HCT116 (cell line): ENCODE measurements around the gene U2AF1L4. TPM values are rescaled to one million over a fixed set of nuclear protein-coding genes. Genes with fewer than 3 reads are reported as not detected.

Experiments
- ATAC-seq: fragments of 200-7000 bp; cut with Tn5 transposase; 2 replicates; pipeline ENCODE4 v1.9.1; 2020; ENCODE audit warnings: mild to moderate bottlenecking, moderate library complexity
- BruUV-seq: library from RNA; stranded (reverse); fragments of 400-500 nt; replicated peaks from 2 replicates; lab custom pipeline; 2021; lab: Mats Ljungman, UMichigan
- CTCF ChIA-PET: fragments of 300-600 bp; sonication (Branson Sonifier 250); formaldehyde crosslinking; loops from one replicate; lab custom pipeline; 2021; ENCODE audit warnings: antibody characterized with exemption; lab: Charles Lee
- POLR2A ChIA-PET: fragments of 300-600, 350-600 bp; sonication (Branson Sonifier 250); formaldehyde crosslinking; loops from one replicate; lab custom pipeline; 2021; ENCODE audit warnings: antibody characterized with exemption; lab: Charles Lee
- RAD21 ChIA-PET, 2 experiments: fragments of 300-600 bp; sonication (Branson Sonifier 250); formaldehyde crosslinking; loops; one replicate each; lab custom pipeline; 2023; ENCODE audit warnings: low total read pairs in 2 of 2; ENCODE audit not compliant: uncharacterized antibody in 2 of 2, unreplicated experiment in 2 of 2, low non-redundant PET in 1 of 2; lab: Charles Lee
- DNase-seq: peaks from one replicate; pipeline ENCODE4 v3.0.0-alpha.2; 2010; ENCODE audit warnings: low read depth, low spot score
- H2AFZ ChIP-seq: fragments of 200-600 bp; shearing (Covaris generic), sonication (generic); 2 replicates; pipeline ENCODE4 v1.6.1; 2017; ENCODE audit warnings: low read depth, mixed run types, mixed read lengths, antibody characterized with exemption, low read length; ENCODE audit not compliant: poor library complexity, severe bottlenecking
- H3K27ac ChIP-seq: 2 replicates; pipeline ENCODE4 v1.5.1; 2012; ENCODE audit warnings: low read depth, low read length
- H3K27me3 ChIP-seq: fragments of 200-600 bp; sonication (generic); 2 replicates; pipeline ENCODE4 v1.6.1; 2016; ENCODE audit warnings: mixed run types, low read length, mixed read lengths; ENCODE audit not compliant: insufficient read depth
- H3K36me3 ChIP-seq, 2 experiments: fragments of 200-500 bp in 1 of 2; fragments of 200-600 bp in 1 of 2; sonication (Bioruptor generic) in 1 of 2; sonication (generic) in 1 of 2; 2 replicates each; pipeline versions ENCODE4 v1.5.1 to v1.6.1; 2014 to 2016; ENCODE audit warnings: low read length in 2 of 2, inconsistent platforms in 1 of 2, mixed read lengths in 1 of 2, mixed run types in 1 of 2; ENCODE audit not compliant: insufficient read depth in 2 of 2, control insufficient read depth in 1 of 2
- H3K4me1 ChIP-seq, 2 experiments: fragments of 200-600 bp in 1 of 2; sonication (generic) in 1 of 2; 2 replicates each; pipeline versions ENCODE4 v1.5.1 to v1.6.1; 2012 to 2017; ENCODE audit warnings: low read length in 2 of 2, inconsistent platforms in 1 of 2, mild to moderate bottlenecking in 1 of 2, mixed read lengths in 1 of 2, mixed run types in 1 of 2, moderate library complexity in 1 of 2; ENCODE audit not compliant: insufficient read depth in 2 of 2, control insufficient read depth in 1 of 2
- H3K4me2 ChIP-seq: fragments of 200-600 bp; sonication (generic); 2 replicates; pipeline ENCODE4 v1.6.1; 2017; ENCODE audit warnings: mixed run types, low read length, mixed read lengths
- H3K4me3 ChIP-seq, 2 experiments: fragments of 200-600 bp in 1 of 2; sonication (generic) in 1 of 2; replicated peaks in 1 of 2; 2 replicates each; pipeline ENCODE4 v1.5.1; 2011 to 2016; ENCODE audit warnings: low read length in 2 of 2, control low read depth in 1 of 2, low read depth in 1 of 2, mild to moderate bottlenecking in 1 of 2, mixed read lengths in 1 of 2, mixed run types in 1 of 2
- H3K79me2 ChIP-seq: fragments of 200-600 bp; sonication (generic); 2 replicates; pipeline ENCODE4 v1.6.1; 2017; ENCODE audit warnings: mild to moderate bottlenecking, mixed run types, low read length, moderate library complexity, mixed read lengths; ENCODE audit not compliant: insufficient read depth
- H3K9ac ChIP-seq: fragments of 200-600 bp; sonication (generic); 2 replicates; pipeline ENCODE4 v1.6.1; 2016; ENCODE audit warnings: low read length, mixed read lengths
- H3K9me2 ChIP-seq: fragments of 200-600 bp; sonication (generic), shearing (Covaris generic); 2 replicates; pipeline ENCODE4 v1.6.1; 2017; ENCODE audit warnings: mixed run types, mild to moderate bottlenecking, moderate library complexity; ENCODE audit not compliant: insufficient read depth
- H3K9me3 ChIP-seq, 2 experiments: fragments of 200-500 bp in 1 of 2; fragments of 200-600 bp in 1 of 2; sonication (Bioruptor generic) in 1 of 2; sonication (generic) in 1 of 2; 2 replicates each; pipeline ENCODE4 v1.6.1; 2014 to 2017; ENCODE audit warnings: low read length in 2 of 2, mixed read lengths in 2 of 2, inconsistent platforms in 1 of 2, low read depth in 1 of 2, mild to moderate bottlenecking in 1 of 2, mixed run types in 1 of 2, moderate library complexity in 1 of 2; ENCODE audit not compliant: control insufficient read depth in 1 of 2, insufficient read depth in 1 of 2
- H4K20me1 ChIP-seq: fragments of 200-600 bp; sonication (generic), shearing (Covaris generic); 2 replicates; pipeline ENCODE4 v1.6.1; 2017; ENCODE audit warnings: mixed run types, mild to moderate bottlenecking, moderate library complexity; ENCODE audit not compliant: insufficient read depth
- CBX3 ChIP-seq: IDR thresholded peaks from 2 replicates; pipeline ENCODE4 v1.6.1; 2012; ENCODE audit warnings: low read depth
- CEBPB ChIP-seq: IDR thresholded peaks from 2 replicates; pipeline ENCODE4 v1.6.1; 2012; ENCODE audit warnings: low read depth
- EGR1 ChIP-seq: IDR thresholded peaks from 2 replicates; pipeline ENCODE4 v1.6.1; 2012; ENCODE audit warnings: low read depth
- EZH2 ChIP-seq: fragments of 200-600 bp; sonication (generic); IDR thresholded peaks from 2 replicates; pipeline ENCODE4 v1.6.1; 2017; ENCODE audit warnings: antibody characterized with exemption, mixed run types
- JUND ChIP-seq: IDR thresholded peaks from 2 replicates; pipeline ENCODE4 v1.6.1; 2012
- POLR2A ChIP-seq: IDR thresholded peaks from 2 replicates; pipeline ENCODE4 v1.7.0; 2011; ENCODE audit warnings: borderline replicate concordance; ENCODE audit not compliant: insufficient read depth, insufficient read length; ENCODE audit errors: extremely low read depth
- POLR2AphosphoS5 ChIP-seq: IDR thresholded peaks from 2 replicates; pipeline ENCODE4 v1.6.1; 2011; ENCODE audit warnings: mild to moderate bottlenecking, low read depth, low read length, moderate library complexity
- RAD21 ChIP-seq: IDR thresholded peaks from 2 replicates; pipeline ENCODE4 v1.6.1; 2012; ENCODE audit warnings: low read depth, mild to moderate bottlenecking
- SIN3A ChIP-seq: IDR thresholded peaks from 2 replicates; pipeline ENCODE4 v1.6.1; 2012; ENCODE audit warnings: low read depth
- SP1 ChIP-seq: IDR thresholded peaks from 2 replicates; pipeline ENCODE4 v1.6.1; 2012; ENCODE audit warnings: low read depth
- SRF ChIP-seq: IDR thresholded peaks from 2 replicates; pipeline ENCODE4 v1.6.1; 2012; ENCODE audit warnings: low read depth
- TCF7L2 ChIP-seq: IDR thresholded peaks from 2 replicates; pipeline ENCODE4 v1.7.0; 2011; ENCODE audit warnings: borderline replicate concordance, inconsistent platforms; ENCODE audit not compliant: insufficient read depth, insufficient read length; ENCODE audit errors: extremely low read depth
- YY1 ChIP-seq: IDR thresholded peaks from 2 replicates; pipeline ENCODE4 v1.6.1; 2011; ENCODE audit warnings: low read length, low read depth, moderate library complexity, mild to moderate bottlenecking; ENCODE audit not compliant: insufficient replicate concordance; ENCODE audit errors: extremely low read depth
- intact Hi-C: fragments of 100-400 bp; cut with micrococcal nuclease; formaldehyde crosslinking; loops from 2 replicates; pipeline ENCODE4 v1.10.0; 2022
- total RNA-seq: library from RNA; stranded (reverse); gene quantifications from one replicate; pipeline ENCODE4 v1.2.1, GENCODE V29; 2021; ENCODE audit not compliant: unreplicated experiment
- TF ChIP-seq, protein P1 (sequence below): IDR thresholded peaks from 2 replicates; pipeline ENCODE4 v1.6.1; 2012
- TF ChIP-seq, protein P2 (sequence below): IDR thresholded peaks from 2 replicates; pipeline ENCODE4 v1.6.1; 2012
- TF ChIP-seq, protein P3 (sequence below): IDR thresholded peaks from 2 replicates; pipeline ENCODE4 v1.6.1; 2012; ENCODE audit warnings: low read depth
- TF ChIP-seq, protein P4 (sequence below): IDR thresholded peaks from 2 replicates; pipeline ENCODE4 v1.6.1; 2011; ENCODE audit warnings: mild to moderate bottlenecking, low read length, moderate library complexity; ENCODE audit not compliant: insufficient replicate concordance; ENCODE audit errors: extremely low read depth
- TF ChIP-seq, protein P5 (sequence below), 3 experiments: fragments of 200-600 bp in 1 of 3; sonication (generic) in 1 of 3; IDR thresholded peaks in 2 of 3; conservative IDR thresholded peaks in 1 of 3; 2 replicates each; pipeline ENCODE4 v1.5.1; 2012 to 2017; ENCODE audit warnings: low read depth in 2 of 3, low read length in 2 of 3, antibody characterized with exemption in 1 of 3, borderline replicate concordance in 1 of 3, control low read depth in 1 of 3, mild to moderate bottlenecking in 1 of 3, mixed read lengths in 1 of 3, mixed run types in 1 of 3, moderate library complexity in 1 of 3; ENCODE audit not compliant: insufficient read depth in 1 of 3

U2AF1L4 gene
- total RNA-seq, 1 experiment from 2014 or later = 15.6 TPM

DNA sequence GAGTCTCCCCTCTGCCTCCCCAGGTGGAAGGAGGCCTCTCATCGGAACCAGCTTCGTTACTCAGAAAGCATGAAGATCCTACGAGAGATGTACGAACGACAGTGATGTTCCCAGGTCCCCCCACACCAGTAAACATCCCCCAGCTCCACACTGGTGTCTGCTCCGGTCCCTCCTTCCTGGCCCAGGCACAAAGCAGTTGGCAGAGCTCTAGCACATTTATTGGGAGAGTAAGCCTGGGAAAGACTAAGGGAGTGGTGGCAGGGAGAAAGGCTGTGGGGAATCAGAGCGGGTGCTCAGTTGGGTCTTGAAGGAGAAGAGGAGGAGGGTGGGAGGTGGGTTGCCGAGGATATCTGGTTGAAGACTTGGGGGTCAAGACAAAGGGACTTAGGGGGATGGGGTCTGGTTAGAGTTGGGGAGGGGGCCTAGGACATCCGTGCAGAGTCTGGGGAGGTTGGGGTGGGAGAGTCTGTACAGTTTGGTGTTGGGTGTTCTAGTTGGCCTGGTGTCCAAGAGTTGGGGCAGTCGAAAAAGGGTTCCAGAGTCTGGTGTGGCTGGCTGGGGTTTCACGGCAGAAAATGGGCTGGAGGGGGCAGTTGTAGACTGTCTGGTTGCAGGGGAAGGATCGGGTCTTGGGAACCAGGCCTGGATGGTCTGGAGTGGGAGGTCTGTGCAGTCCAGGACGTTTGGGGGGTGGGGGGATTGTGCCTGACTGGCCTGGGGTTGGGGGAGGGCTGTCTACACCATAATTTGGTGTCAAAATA is 9.3 kb upstream of the U2AF1L4 start:
- no peak overlapping the region for H3K4me3 ChIP-seq
- H3K27me3 ChIP-seq = no peaks in the 10 kb centered on the region
- no peak overlapping the region for H3K9ac ChIP-seq
- no peaks in the 10 kb centered on the region for H3K9me3 ChIP-seq
- intact Hi-C loops = no loop called here
- H4K20me1 ChIP-seq = no peaks in the 10 kb centered on the region
- ATAC-seq = no peak
- H3K27ac ChIP-seq = no peak overlapping the region
- no TSS peak for BruUV-seq
- CTCF ChIA-PET = no interaction called here
- H3K79me2 ChIP-seq = peaks cover 12% of the 10 kb centered on the region
- RAD21 ChIA-PET = no interaction called here
- peaks cover 17 to 18% of the 10 kb centered on the region in 2 experiments for H3K4me1 ChIP-seq
- no peaks in the 10 kb centered on the region for H3K9me2 ChIP-seq
- no peak overlapping the region for H3K4me2 ChIP-seq
- no peak overlapping the region for H2AFZ ChIP-seq
- DNase-seq = no peak
- POLR2A ChIA-PET = no interaction called here
- H3K36me3 ChIP-seq = no peaks in the 10 kb centered on the region; a peak in 1 of 4 replicates
- TF ChIP-seq, protein P1, sequence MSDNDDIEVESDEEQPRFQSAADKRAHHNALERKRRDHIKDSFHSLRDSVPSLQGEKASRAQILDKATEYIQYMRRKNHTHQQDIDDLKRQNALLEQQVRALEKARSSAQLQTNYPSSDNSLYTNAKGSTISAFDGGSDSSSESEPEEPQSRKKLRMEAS = no peak
- TF ChIP-seq, protein P2, sequence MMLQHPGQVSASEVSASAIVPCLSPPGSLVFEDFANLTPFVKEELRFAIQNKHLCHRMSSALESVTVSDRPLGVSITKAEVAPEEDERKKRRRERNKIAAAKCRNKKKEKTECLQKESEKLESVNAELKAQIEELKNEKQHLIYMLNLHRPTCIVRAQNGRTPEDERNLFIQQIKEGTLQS = no peak
- TF ChIP-seq, protein P3, sequence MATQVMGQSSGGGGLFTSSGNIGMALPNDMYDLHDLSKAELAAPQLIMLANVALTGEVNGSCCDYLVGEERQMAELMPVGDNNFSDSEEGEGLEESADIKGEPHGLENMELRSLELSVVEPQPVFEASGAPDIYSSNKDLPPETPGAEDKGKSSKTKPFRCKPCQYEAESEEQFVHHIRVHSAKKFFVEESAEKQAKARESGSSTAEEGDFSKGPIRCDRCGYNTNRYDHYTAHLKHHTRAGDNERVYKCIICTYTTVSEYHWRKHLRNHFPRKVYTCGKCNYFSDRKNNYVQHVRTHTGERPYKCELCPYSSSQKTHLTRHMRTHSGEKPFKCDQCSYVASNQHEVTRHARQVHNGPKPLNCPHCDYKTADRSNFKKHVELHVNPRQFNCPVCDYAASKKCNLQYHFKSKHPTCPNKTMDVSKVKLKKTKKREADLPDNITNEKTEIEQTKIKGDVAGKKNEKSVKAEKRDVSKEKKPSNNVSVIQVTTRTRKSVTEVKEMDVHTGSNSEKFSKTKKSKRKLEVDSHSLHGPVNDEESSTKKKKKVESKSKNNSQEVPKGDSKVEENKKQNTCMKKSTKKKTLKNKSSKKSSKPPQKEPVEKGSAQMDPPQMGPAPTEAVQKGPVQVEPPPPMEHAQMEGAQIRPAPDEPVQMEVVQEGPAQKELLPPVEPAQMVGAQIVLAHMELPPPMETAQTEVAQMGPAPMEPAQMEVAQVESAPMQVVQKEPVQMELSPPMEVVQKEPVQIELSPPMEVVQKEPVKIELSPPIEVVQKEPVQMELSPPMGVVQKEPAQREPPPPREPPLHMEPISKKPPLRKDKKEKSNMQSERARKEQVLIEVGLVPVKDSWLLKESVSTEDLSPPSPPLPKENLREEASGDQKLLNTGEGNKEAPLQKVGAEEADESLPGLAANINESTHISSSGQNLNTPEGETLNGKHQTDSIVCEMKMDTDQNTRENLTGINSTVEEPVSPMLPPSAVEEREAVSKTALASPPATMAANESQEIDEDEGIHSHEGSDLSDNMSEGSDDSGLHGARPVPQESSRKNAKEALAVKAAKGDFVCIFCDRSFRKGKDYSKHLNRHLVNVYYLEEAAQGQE = no peak
- TF ChIP-seq POLR2A (no peak), EGR1 (no peak), SIN3A (no peak), RAD21 (no peak), TCF7L2 (no peak), SRF (no peak), CEBPB (no peak), EZH2 (no peak), POLR2AphosphoS5 (no peak), SP1 (no peak), YY1 (no peak), CBX3 (no peak), JUND (no peak)
- TF ChIP-seq, protein P4, sequence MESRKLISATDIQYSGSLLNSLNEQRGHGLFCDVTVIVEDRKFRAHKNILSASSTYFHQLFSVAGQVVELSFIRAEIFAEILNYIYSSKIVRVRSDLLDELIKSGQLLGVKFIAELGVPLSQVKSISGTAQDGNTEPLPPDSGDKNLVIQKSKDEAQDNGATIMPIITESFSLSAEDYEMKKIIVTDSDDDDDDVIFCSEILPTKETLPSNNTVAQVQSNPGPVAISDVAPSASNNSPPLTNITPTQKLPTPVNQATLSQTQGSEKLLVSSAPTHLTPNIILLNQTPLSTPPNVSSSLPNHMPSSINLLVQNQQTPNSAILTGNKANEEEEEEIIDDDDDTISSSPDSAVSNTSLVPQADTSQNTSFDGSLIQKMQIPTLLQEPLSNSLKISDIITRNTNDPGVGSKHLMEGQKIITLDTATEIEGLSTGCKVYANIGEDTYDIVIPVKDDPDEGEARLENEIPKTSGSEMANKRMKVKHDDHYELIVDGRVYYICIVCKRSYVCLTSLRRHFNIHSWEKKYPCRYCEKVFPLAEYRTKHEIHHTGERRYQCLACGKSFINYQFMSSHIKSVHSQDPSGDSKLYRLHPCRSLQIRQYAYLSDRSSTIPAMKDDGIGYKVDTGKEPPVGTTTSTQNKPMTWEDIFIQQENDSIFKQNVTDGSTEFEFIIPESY = no peak
- TF ChIP-seq, protein P5, sequence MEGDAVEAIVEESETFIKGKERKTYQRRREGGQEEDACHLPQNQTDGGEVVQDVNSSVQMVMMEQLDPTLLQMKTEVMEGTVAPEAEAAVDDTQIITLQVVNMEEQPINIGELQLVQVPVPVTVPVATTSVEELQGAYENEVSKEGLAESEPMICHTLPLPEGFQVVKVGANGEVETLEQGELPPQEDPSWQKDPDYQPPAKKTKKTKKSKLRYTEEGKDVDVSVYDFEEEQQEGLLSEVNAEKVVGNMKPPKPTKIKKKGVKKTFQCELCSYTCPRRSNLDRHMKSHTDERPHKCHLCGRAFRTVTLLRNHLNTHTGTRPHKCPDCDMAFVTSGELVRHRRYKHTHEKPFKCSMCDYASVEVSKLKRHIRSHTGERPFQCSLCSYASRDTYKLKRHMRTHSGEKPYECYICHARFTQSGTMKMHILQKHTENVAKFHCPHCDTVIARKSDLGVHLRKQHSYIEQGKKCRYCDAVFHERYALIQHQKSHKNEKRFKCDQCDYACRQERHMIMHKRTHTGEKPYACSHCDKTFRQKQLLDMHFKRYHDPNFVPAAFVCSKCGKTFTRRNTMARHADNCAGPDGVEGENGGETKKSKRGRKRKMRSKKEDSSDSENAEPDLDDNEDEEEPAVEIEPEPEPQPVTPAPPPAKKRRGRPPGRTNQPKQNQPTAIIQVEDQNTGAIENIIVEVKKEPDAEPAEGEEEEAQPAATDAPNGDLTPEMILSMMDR (IDR thresholded peaks at IDR 0.05 in 2 of 3, conservative IDR thresholded peaks at IDR 0.05 in 1 of 3; ENCODE audit: borderline replicate concordance in 1 of 3, insufficient read depth in 1 of 3, low read depth in 2 of 3, low read length in 2 of 3) = no peak
